ACC112 (cell line): ENCODE measurements around the gene SLC39A9.
"Not testable (repeated sequence)": the region's sequence is repeated elsewhere in the genome, so short reads cannot be mapped to it uniquely, and the experiment has no call there.

Experiments used
- H2AFZ ChIP-seq: fragments of 200-600 bp; sonication (generic); one replicate; pipeline ENCODE4 v1.6.0; 2017; ENCODE audit warnings: antibody characterized with exemption, low read length; ENCODE audit not compliant: unreplicated experiment
- H3K27ac ChIP-seq: fragments of 200-600 bp; sonication (generic); 2 replicates; pipeline ENCODE4 v1.5.1; 2014; ENCODE audit warnings: low read depth, mild to moderate bottlenecking, antibody characterized with exemption, low read length, moderate library complexity
- H3K27me3 ChIP-seq: fragments of 200-600 bp; sonication (generic); 2 replicates; pipeline ENCODE4 v1.6.1; 2014; ENCODE audit warnings: mild to moderate bottlenecking, antibody characterized with exemption, low read length, moderate library complexity, mixed read lengths; ENCODE audit not compliant: insufficient read depth
- H3K36me3 ChIP-seq: fragments of 200-600 bp; sonication (generic); 2 replicates; pipeline ENCODE4 v1.6.1; 2016; ENCODE audit warnings: mild to moderate bottlenecking, antibody characterized with exemption, low read length, moderate library complexity, mixed read lengths; ENCODE audit not compliant: insufficient read depth
- H3K4me1 ChIP-seq: fragments of 200-600 bp; sonication (generic); one replicate; pipeline ENCODE4 v1.6.1; 2016; ENCODE audit warnings: low read length, mixed read lengths; ENCODE audit not compliant: insufficient read depth, unreplicated experiment, control insufficient read depth
- H3K4me3 ChIP-seq: fragments of 200-600 bp; sonication (generic); 2 replicates; pipeline ENCODE4 v1.5.1; 2014; ENCODE audit warnings: mild to moderate bottlenecking, low read depth, low read length
- H3K79me2 ChIP-seq: fragments of 200-600 bp; sonication (generic); one replicate; pipeline ENCODE4 v1.6.0; 2016; ENCODE audit warnings: low read length; ENCODE audit not compliant: control insufficient read depth, unreplicated experiment, insufficient read depth

SLC39A9 gene

GRCh38 chr14:69485315-69485660 is 86.8 kb downstream of the SLC39A9 start:
- Histone ChIP-seq H3K4me3 (no peak overlapping the region), H3K79me2 (no peaks in the 10 kb centered on the region), H3K36me3 (no peaks in the 10 kb centered on the region), H3K4me1 (no peaks in the 10 kb centered on the region), H2AFZ (no peak overlapping the region), H3K27ac (no peak overlapping the region), H3K27me3 (peaks cover 74% of the 10 kb centered on the region)

GRCh38 chr14:69485701-69486100 is 87.2 kb downstream of the SLC39A9 start:
- Histone ChIP-seq H3K4me3 (no peak overlapping the region), H3K27me3 (peaks cover 74% of the 10 kb centered on the region), H3K27ac (no peak overlapping the region), H3K36me3 (no peaks in the 10 kb centered on the region), H2AFZ (no peak overlapping the region), H3K79me2 (no peaks in the 10 kb centered on the region), H3K4me1 (no peaks in the 10 kb centered on the region)

- Histone ChIP-seq H3K79me2 (no peaks in the 10 kb centered on the region), H2AFZ (no peak overlapping the region), H3K36me3 (no peaks in the 10 kb centered on the region), H3K27me3 (peaks cover 77% of the 10 kb centered on the region), H3K4me1 (no peaks in the 10 kb centered on the region), H3K4me3 (no peak overlapping the region), H3K27ac (no peak overlapping the region)
Observed at GRCh38 chr14:69487226-69487625, 88.7 kb downstream of the SLC39A9 start.

- no peaks in the 10 kb centered on the region for H3K79me2 ChIP-seq
- H3K4me1 ChIP-seq = no peaks in the 10 kb centered on the region
- H3K4me3 ChIP-seq = no peak overlapping the region
- H3K27ac ChIP-seq = no peak overlapping the region
- H3K27me3 ChIP-seq = peaks cover 74% of the 10 kb centered on the region
- H3K36me3 ChIP-seq = no peaks in the 10 kb centered on the region
- H2AFZ ChIP-seq = no peak overlapping the region
Observed at GRCh38 chr14:69487771-69488170, 89.3 kb downstream of the SLC39A9 start.

- Histone ChIP-seq H3K79me2 (no peaks in the 10 kb centered on the region), H3K36me3 (no peaks in the 10 kb centered on the region), H3K4me1 (no peaks in the 10 kb centered on the region), H3K27me3 (peaks cover 71% of the 10 kb centered on the region), H2AFZ (no peak overlapping the region), H3K27ac (no peak overlapping the region), H3K4me3 (no peak overlapping the region)
Observed at GRCh38 chr14:69489495-69489894, 91.0 kb downstream of the SLC39A9 start.

GRCh38 chr14:69490219-69490918 is 91.9 kb downstream of the SLC39A9 start:
- H3K27ac ChIP-seq = no peak overlapping the region
- H3K4me3 ChIP-seq = no peak overlapping the region
- peaks cover 68% of the 10 kb centered on the region for H3K27me3 ChIP-seq
- no peaks in the 10 kb centered on the region for H3K36me3 ChIP-seq
- no peaks in the 10 kb centered on the region for H3K4me1 ChIP-seq
- no peaks in the 10 kb centered on the region for H3K79me2 ChIP-seq
- H2AFZ ChIP-seq = no peak overlapping the region

- H3K4me1 ChIP-seq = no peaks in the 10 kb centered on the region
- no peaks in the 10 kb centered on the region for H3K36me3 ChIP-seq
- H3K27me3 ChIP-seq = peaks cover 68% of the 10 kb centered on the region
- no peaks in the 10 kb centered on the region for H3K79me2 ChIP-seq
- no peak overlapping the region for H2AFZ ChIP-seq
- H3K4me3 ChIP-seq = no peak overlapping the region
- no peak overlapping the region for H3K27ac ChIP-seq
Observed at GRCh38 chr14:69491193-69491592, 92.7 kb downstream of the SLC39A9 start.

- Histone ChIP-seq H3K4me1 (no peaks in the 10 kb centered on the region), H3K79me2 (no peaks in the 10 kb centered on the region), H2AFZ (no peak overlapping the region), H3K27ac (no peak overlapping the region), H3K27me3 (peaks cover 53% of the 10 kb centered on the region), H3K4me3 (no peak overlapping the region), H3K36me3 (no peaks in the 10 kb centered on the region)
Observed at GRCh38 chr14:69493038-69493437, 94.5 kb downstream of the SLC39A9 start.

- H3K4me3 ChIP-seq = no peak overlapping the region
- no peak overlapping the region for H3K27ac ChIP-seq
- H3K79me2 ChIP-seq = no peaks in the 10 kb centered on the region
- H3K4me1 ChIP-seq = no peaks in the 10 kb centered on the region
- peaks cover 46% of the 10 kb centered on the region for H3K27me3 ChIP-seq
- no peak overlapping the region for H2AFZ ChIP-seq
- H3K36me3 ChIP-seq = no peaks in the 10 kb centered on the region
Observed at GRCh38 chr14:69493791-69494190, 95.3 kb downstream of the SLC39A9 start.

GRCh38 chr14:69495341-69495921 is 96.9 kb downstream of the SLC39A9 start:
- no peaks in the 10 kb centered on the region for H3K79me2 ChIP-seq
- H2AFZ ChIP-seq = no peak overlapping the region
- peaks cover 42% of the 10 kb centered on the region for H3K27me3 ChIP-seq
- H3K36me3 ChIP-seq = no peaks in the 10 kb centered on the region
- H3K27ac ChIP-seq = no peak overlapping the region
- no peak overlapping the region for H3K4me3 ChIP-seq
- H3K4me1 ChIP-seq = no peaks in the 10 kb centered on the region

GRCh38 chr14:69497866-69498265 is 99.4 kb downstream of the SLC39A9 start:
- H3K27ac ChIP-seq, H3K79me2 ChIP-seq, H3K36me3 ChIP-seq, H3K4me3 ChIP-seq, H2AFZ ChIP-seq, H3K4me1 ChIP-seq: not testable (repeated sequence)
- H3K27me3 ChIP-seq = peaks cover 44% of the 10 kb centered on the region
